BJ (cell line): ENCODE measurements around the gene ROGDI. TPM values are rescaled to one million over a fixed set of nuclear protein-coding genes. Genes with fewer than 3 reads are reported as not detected.

Experiments
- CTCF ChIA-PET: fragments of 350-600 bp; formaldehyde crosslinking; extraction: SDS; loops from one replicate; lab custom pipeline; 2021; ENCODE audit warnings: antibody characterized with exemption, inconsistent platforms; lab: Yijun Ruan, JAX
- POLR2A ChIA-PET: fragments of 300-600 bp; sonication (Branson Sonifier 250); formaldehyde crosslinking; extraction: SDS; loops from one replicate; lab custom pipeline; 2021; ENCODE audit warnings: antibody characterized with exemption; lab: Charles Lee
- DNase-seq: peaks from one replicate; pipeline ENCODE4 v3.0.0-alpha.2; 2011; ENCODE audit warnings: low read depth
- H3K27me3 ChIP-seq: 2 replicates; pipeline ENCODE4 v1.6.0; 2011; ENCODE audit warnings: low read length; ENCODE audit not compliant: control insufficient read depth, insufficient read depth
- H3K36me3 ChIP-seq: 2 replicates; pipeline ENCODE4 v1.5.1; 2011; ENCODE audit warnings: low read length; ENCODE audit not compliant: control insufficient read depth, insufficient read depth
- H3K4me3 ChIP-seq: 2 replicates; pipeline ENCODE4 v1.5.1; 2011; ENCODE audit warnings: low read depth, mild to moderate bottlenecking, control low read depth, low read length
- CTCF ChIP-seq: IDR thresholded peaks from 2 replicates; pipeline ENCODE4 v1.5.1; 2011; ENCODE audit warnings: low read depth, mild to moderate bottlenecking, control low read depth, inconsistent platforms, low read length, moderate library complexity; ENCODE audit not compliant: insufficient read depth
- polyA plus RNA-seq: library from polyadenylated mRNA; depleted of rRNA; stranded (reverse); fragments of >200 nt; gene quantifications from 2 replicates; pipeline ENCODE4 v1.2.3, GENCODE V29; 2011

Gene ROGDI
- polyA plus RNA-seq, 1 experiment: 31.9 TPM

DNA sequence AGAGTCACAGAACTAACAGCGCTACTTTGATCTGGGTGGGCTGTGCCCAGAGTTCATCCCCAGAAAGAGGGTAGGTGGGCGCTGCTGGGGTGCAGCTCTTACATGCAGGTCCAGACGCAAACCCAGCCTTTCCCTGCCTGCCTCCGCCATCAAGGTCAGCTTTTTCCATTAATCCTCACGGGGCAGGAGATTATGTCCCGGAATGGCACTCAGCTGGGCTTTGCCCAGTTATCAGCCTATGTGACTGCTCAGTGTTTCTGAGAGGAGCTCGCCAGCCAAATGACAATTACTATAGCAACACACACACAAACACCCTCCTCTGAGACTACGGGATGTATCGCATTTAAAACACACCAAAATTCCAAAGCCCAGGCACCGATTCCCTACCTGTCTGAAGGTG is 24.5 kb upstream of the ROGDI start:
- ChIA-PET CTCF (interaction anchor here (1.0 to 1.7 kb wide), 2 partner anchors 9 to 16 kb away, joined by 3 read pairs; no protein-coding TSS in a partner anchor), POLR2A (no interaction called here)
- H3K4me3 ChIP-seq: no peak overlapping the region
- no peak for DNase-seq
- H3K27me3 ChIP-seq: no peaks in the 10 kb centered on the region
- no peak for TF ChIP-seq CTCF
- peaks cover 43% of the 10 kb centered on the region for H3K36me3 ChIP-seq

GRCh38 chr16:4826526-4826925 is 24.1 kb upstream of the ROGDI start:
- Histone ChIP-seq H3K36me3 (peaks cover 41% of the 10 kb centered on the region), H3K4me3 (no peak overlapping the region), H3K27me3 (no peaks in the 10 kb centered on the region)
- ChIA-PET POLR2A (no interaction called here), CTCF (interaction anchor here (1.0 to 1.7 kb wide), 2 partner anchors 10 to 15 kb away, joined by 3 read pairs; no protein-coding TSS in a partner anchor)
- no peak for DNase-seq
- TF ChIP-seq CTCF: no peak

DNA sequence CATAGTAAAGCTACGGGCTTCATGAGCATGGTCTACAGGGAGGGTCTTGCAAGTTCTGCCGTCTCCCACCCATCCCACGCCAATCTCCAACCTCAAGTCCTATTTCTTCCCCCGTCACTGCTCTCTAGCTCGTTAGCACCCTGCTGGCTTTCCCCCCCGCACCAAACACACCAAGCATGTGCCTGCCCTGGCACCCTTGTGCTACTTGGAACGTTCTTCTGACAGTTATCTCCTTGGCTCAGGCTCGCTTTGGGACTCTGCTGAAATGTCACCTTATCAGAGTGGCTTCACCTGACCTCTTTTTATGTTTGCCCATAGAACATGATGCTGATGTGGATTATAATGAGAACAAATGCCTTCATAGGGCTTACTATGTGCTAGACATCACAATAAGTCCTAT is 22.8 kb upstream of the ROGDI start:
- H3K27me3 ChIP-seq: no peaks in the 10 kb centered on the region
- no peak overlapping the region for H3K4me3 ChIP-seq
- ChIA-PET CTCF (interaction anchor here (0.8 kb wide), 1 partner anchor 15 kb away, joined by 3 read pairs; no protein-coding TSS in a partner anchor), POLR2A (no interaction called here)
- TF ChIP-seq CTCF: no peak
- no peak for DNase-seq
- peaks cover 34% of the 10 kb centered on the region for H3K36me3 ChIP-seq

- no peak for TF ChIP-seq CTCF
- CTCF ChIA-PET: interaction anchor here (0.6 kb wide), 1 partner anchor 63 kb away, joined by 4 read pairs; no protein-coding TSS in a partner anchor
- Histone ChIP-seq H3K36me3 (peaks cover 32% of the 10 kb centered on the region), H3K27me3 (no peaks in the 10 kb centered on the region), H3K4me3 (no peak overlapping the region)
- POLR2A ChIA-PET: no interaction called here
- no peak for DNase-seq
Observed at GRCh38 chr16:4820652-4821051, 18.2 kb upstream of the ROGDI start.

GRCh38 chr16:4814542-4815173 is 12.2 kb upstream of the ROGDI start:
- no peak for TF ChIP-seq CTCF
- H3K36me3 ChIP-seq: peaks cover 33% of the 10 kb centered on the region
- POLR2A ChIA-PET: no interaction called here
- no peak for DNase-seq
- H3K27me3 ChIP-seq: no peaks in the 10 kb centered on the region
- no peak overlapping the region for H3K4me3 ChIP-seq
- CTCF ChIA-PET: no interaction called here
